IMR-90 (cell line): Measurements from ENCODE around the gene TEDC1.

ENCODE experiments used
- BHLHE40 ChIP-seq: fragments of 150-350 bp; IDR thresholded peaks from 2 replicates; pipeline ENCODE4 v1.6.1; 2016; ENCODE audit warnings: mild to moderate bottlenecking, low read depth, low read length
- MXI1 ChIP-seq: IDR thresholded peaks from 2 replicates; pipeline ENCODE4 v1.6.1; 2012; ENCODE audit warnings: low read depth, mild to moderate bottlenecking, low read length, moderate library complexity, borderline replicate concordance
- NFE2L2 ChIP-seq: fragments of 150-350 bp; IDR thresholded peaks from 2 replicates; pipeline ENCODE4 v1.6.1; 2016; ENCODE audit warnings: low read depth, mild to moderate bottlenecking, low read length
- POLR2A ChIP-seq: IDR thresholded peaks from 2 replicates; pipeline ENCODE4 v1.6.1; 2012; ENCODE audit warnings: mild to moderate bottlenecking, low read depth, low read length
- RAD21 ChIP-seq: IDR thresholded peaks from 2 replicates; pipeline ENCODE4 v1.6.1; 2012; ENCODE audit warnings: low read length, improper control_type of control experiment
- RCOR1 ChIP-seq: IDR thresholded peaks from 2 replicates; pipeline ENCODE4 v1.6.1; 2012; ENCODE audit warnings: mild to moderate bottlenecking, low read length, improper control_type of control experiment; ENCODE audit not compliant: insufficient replicate concordance
- RFX5 ChIP-seq: IDR thresholded peaks from 2 replicates; pipeline ENCODE4 v1.8.0; 2012; ENCODE audit warnings: low read depth, mild to moderate bottlenecking, low read length, moderate library complexity
- TF ChIP-seq, protein P1 (sequence below): conservative IDR thresholded peaks from 2 replicates; pipeline ENCODE4 v1.5.1; 2012; ENCODE audit warnings: mild to moderate bottlenecking, low read depth, low read length, improper control_type of control experiment

DNA sequence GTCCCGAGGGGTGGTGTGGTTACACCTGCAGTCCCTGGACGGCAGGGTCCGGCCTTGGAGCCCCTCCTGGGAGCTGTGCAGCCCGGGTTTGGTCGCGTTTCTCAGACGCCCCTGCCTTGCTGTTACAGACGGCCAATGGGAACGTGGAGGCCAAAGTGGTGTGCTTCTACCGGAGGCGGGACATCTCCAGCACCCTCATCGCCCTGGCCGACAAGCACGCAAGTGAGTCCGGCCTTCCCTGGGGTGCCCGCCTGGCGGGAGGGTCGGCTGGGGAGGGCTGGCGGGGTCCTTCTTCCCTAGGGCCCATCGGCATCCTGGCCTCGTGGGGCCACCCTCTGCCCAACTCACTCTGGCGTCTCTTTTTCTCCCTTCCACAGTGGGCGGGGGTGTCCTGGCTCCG is 45.8 kb upstream of the TEDC1 start:
- TF ChIP-seq, protein P1, sequence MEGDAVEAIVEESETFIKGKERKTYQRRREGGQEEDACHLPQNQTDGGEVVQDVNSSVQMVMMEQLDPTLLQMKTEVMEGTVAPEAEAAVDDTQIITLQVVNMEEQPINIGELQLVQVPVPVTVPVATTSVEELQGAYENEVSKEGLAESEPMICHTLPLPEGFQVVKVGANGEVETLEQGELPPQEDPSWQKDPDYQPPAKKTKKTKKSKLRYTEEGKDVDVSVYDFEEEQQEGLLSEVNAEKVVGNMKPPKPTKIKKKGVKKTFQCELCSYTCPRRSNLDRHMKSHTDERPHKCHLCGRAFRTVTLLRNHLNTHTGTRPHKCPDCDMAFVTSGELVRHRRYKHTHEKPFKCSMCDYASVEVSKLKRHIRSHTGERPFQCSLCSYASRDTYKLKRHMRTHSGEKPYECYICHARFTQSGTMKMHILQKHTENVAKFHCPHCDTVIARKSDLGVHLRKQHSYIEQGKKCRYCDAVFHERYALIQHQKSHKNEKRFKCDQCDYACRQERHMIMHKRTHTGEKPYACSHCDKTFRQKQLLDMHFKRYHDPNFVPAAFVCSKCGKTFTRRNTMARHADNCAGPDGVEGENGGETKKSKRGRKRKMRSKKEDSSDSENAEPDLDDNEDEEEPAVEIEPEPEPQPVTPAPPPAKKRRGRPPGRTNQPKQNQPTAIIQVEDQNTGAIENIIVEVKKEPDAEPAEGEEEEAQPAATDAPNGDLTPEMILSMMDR: no peak
- TF ChIP-seq POLR2A: no peak
- TF ChIP-seq RFX5: no peak
- no peak for TF ChIP-seq MXI1
- TF ChIP-seq NFE2L2: no peak
- no peak for TF ChIP-seq BHLHE40
- no peak for TF ChIP-seq RCOR1
- TF ChIP-seq RAD21: no peak
